Aorta (tissue), 5 donors: ENCODE results near the gene CALCR. TPM values are rescaled to one million over a fixed set of nuclear protein-coding genes. Genes with fewer than 3 reads are reported as not detected.
"Not testable (repeated sequence)": the region's sequence is repeated elsewhere in the genome, so short reads cannot be mapped to it uniquely, and the experiment has no call there.

Experiments
- ATAC-seq: fragments of 200-7000 bp; cut with Tn5 transposase; one replicate; pipeline ENCODE4 v1.9.1; 2022; ENCODE audit warnings: moderate library complexity; ENCODE audit not compliant: low FRiP score
- DNase-seq, 2 donors: peaks; one replicate each; pipeline ENCODE4 v3.0.0-alpha.2; 2020
- H3K27ac ChIP-seq, 2 donors: one replicate each; pipeline ENCODE4 v1.5.1; 2013; ENCODE audit warnings: low read length in 2 of 2, mild to moderate bottlenecking in 2 of 2, moderate library complexity in 2 of 2, control low read depth in 1 of 2, inconsistent platforms in 1 of 2, low read depth in 1 of 2
- H3K27me3 ChIP-seq, 2 donors: one replicate each; pipeline ENCODE4 v1.6.1; 2013; ENCODE audit warnings: control low read depth in 1 of 2, low read length in 1 of 2, mild to moderate bottlenecking in 1 of 2, moderate library complexity in 1 of 2; ENCODE audit not compliant: insufficient read depth in 2 of 2, control insufficient read depth in 1 of 2
- H3K36me3 ChIP-seq, 2 donors: one replicate each; pipeline ENCODE4 v1.6.1; 2013; ENCODE audit warnings: control low read depth in 1 of 2, low read length in 1 of 2, mild to moderate bottlenecking in 1 of 2; ENCODE audit not compliant: insufficient read depth in 2 of 2, control insufficient read depth in 1 of 2
- H3K4me1 ChIP-seq, 2 donors: one replicate each; pipeline ENCODE4 v1.6.1; 2013; ENCODE audit warnings: low read length in 2 of 2, control low read depth in 1 of 2, mild to moderate bottlenecking in 1 of 2, moderate library complexity in 1 of 2; ENCODE audit not compliant: insufficient read depth in 2 of 2, control insufficient read depth in 1 of 2
- H3K4me3 ChIP-seq, 2 donors: one replicate each; pipeline ENCODE4 v1.5.1; 2013; ENCODE audit warnings: low read length in 2 of 2, control low read depth in 1 of 2, mild to moderate bottlenecking in 1 of 2
- H3K9me3 ChIP-seq: one replicate; pipeline ENCODE4 v1.6.1; 2013; ENCODE audit warnings: mild to moderate bottlenecking, low read length; ENCODE audit not compliant: control insufficient read depth
- WGBS, 2 donors: extraction: QIAGEN DNeasy Blood & Tissue Kit; methylation state at CpG; one replicate each; pipeline ENCODE4 v1.1.7; 2013; 5-methylcytosine and 5-hydroxymethylcytosine counted together
- intact Hi-C, 2 donors: fragments of 100-400 bp; cut with DNase I; formaldehyde crosslinking; loops; one replicate each; pipeline versions ENCODE4 v1.14.2 to v1.15.0; 2022
- polyA plus RNA-seq, 2 donors: library from polyadenylated mRNA; stranded (reverse); fragments of 200-250 nt; gene quantifications; one replicate each; pipeline ENCODE4 v1.2.3, GENCODE V29; 2013
- total RNA-seq, 2 donors: library from RNA; stranded (reverse); fragmentation: NEBNext Ultra II Directional; extraction: Animal tissue kit (Norgen Biotek cat#: 25700); gene quantifications; one replicate each; pipeline ENCODE4 v1.2.1, GENCODE V29; 2021
- donor health status: healthy with polysubstance abuse.
- donor health status: Bipolar disorder and iron deficiency.
- donor health status: DM: no; HTN: no; CAD: no.
- donor health status: DM: no; HTN: no; CAD: no.
- donor health status: DM: yes; HTN: yes; CAD: no.

Gene CALCR
- total and polyA plus RNA-seq, 4 donors = 0.10 to 0.88 (median 0.27) TPM; not detected in 1

DNA sequence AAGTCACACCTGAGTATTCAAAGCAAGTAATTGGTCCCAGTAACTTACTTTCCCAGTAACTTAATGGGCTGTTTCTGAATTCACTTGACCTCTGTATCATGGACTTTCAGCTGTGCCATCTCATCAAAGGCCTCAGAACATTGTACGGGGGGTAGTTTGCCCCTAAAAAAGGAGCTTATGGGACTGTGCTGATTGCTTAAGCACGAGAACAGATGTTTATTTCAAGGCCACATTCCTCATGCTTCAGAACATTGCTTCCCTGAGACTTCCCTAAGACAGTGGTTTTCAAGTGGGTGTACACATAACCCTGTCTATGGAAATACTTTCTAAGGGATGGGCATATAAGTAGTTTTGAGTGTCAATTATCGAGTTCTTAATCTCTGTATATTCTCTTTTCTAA, 26.8 kb downstream of the CALCR start:
- H3K4me1 ChIP-seq = no peaks in the 10 kb centered on the region
- no peaks in the 10 kb centered on the region for H3K27me3 ChIP-seq
- no peaks in the 10 kb centered on the region for H3K9me3 ChIP-seq
- no peak for DNase-seq
- no peak for ATAC-seq
- WGBS, 2 donors = 59 to 73% methylated on average over 3 of the region's 3 CpGs
- H3K4me3 ChIP-seq = no peak overlapping the region
- no peak overlapping the region for H3K27ac ChIP-seq
- intact Hi-C loops = no loop called here
- H3K36me3 ChIP-seq = no peaks in the 10 kb centered on the region

DNA sequence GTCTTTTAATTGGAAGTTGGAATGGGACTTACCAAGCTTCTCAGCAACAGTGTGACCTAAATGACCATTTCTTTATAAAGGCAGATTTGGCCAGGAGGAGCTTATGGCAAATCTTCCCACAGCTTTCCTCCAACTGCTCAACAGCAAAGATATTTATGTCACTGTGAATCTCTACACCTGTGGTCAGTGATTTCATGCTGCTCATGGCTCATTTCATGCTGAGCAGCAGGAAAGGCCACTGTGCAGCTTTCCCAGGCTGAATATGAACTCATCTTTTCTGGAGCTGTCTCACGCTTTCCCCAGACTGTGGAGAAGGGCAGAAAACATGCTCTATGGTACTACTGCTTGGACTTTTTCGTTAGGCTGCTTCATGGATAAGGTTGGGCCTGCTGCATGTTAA, 29.8 kb downstream of the CALCR start:
- 45 to 50% methylated on average over 2 of the region's 2 CpGs for WGBS, 2 donors
- H3K27me3 ChIP-seq = no peaks in the 10 kb centered on the region
- H3K36me3 ChIP-seq = no peaks in the 10 kb centered on the region
- no peak overlapping the region for H3K4me3 ChIP-seq
- intact Hi-C loops = no loop called here
- H3K9me3 ChIP-seq = no peaks in the 10 kb centered on the region
- H3K4me1 ChIP-seq = no peaks in the 10 kb centered on the region
- no peak overlapping the region for H3K27ac ChIP-seq
- ATAC-seq (no peak), DNase-seq (no peak)

DNA sequence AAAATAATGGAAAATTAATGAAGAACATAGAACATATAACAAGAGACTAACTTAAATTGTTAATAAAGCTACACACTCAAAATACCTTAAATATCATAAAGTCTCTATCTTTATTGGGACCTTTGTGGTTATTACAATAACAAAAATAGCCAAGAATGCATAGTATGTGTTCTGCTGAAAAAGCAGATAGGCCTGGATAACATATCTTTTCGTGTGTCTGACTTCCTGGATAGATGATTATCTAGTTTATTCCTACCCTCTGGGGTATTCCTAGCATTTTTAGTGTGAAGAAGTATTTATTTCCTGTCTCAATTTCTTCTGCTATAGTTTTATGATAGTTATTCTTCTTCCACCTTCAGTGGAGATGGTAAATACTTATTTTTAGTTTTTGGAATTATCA, 36.5 kb downstream of the CALCR start:
- H3K9me3 ChIP-seq = no peaks in the 10 kb centered on the region
- no peaks in the 10 kb centered on the region for H3K4me1 ChIP-seq
- no peak overlapping the region for H3K27ac ChIP-seq
- ATAC-seq (no peak), DNase-seq (no peak)
- no peak overlapping the region for H3K4me3 ChIP-seq
- no peaks in the 10 kb centered on the region for H3K36me3 ChIP-seq
- H3K27me3 ChIP-seq = no peaks in the 10 kb centered on the region
- intact Hi-C loops = no loop called here
- WGBS, 2 donors = 15 to 29% methylated on average over 1 of the region's 1 CpG

DNA sequence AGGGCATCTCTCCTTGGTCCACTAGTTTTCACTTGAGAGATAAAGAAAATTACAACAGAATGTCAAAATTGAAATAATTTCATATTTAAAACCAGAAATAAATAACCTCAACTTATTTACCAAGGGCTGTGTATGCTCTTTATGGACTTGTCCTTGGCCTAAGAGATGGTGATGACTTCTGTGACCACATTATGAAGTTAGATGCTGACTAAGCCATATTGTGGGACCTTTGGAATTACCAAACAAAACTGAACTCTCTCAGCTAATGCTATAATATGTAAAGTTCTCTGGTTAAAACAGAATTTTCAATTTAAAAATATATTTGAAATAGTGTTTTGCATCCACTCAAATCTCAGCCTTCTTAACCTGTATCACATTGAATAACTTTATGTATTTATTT, 38.9 kb downstream of the CALCR start:
- no peak overlapping the region for H3K4me3 ChIP-seq
- H3K4me1 ChIP-seq = no peaks in the 10 kb centered on the region
- no peaks in the 10 kb centered on the region for H3K9me3 ChIP-seq
- H3K27ac ChIP-seq = no peak overlapping the region
- intact Hi-C loops = no loop called here
- no peaks in the 10 kb centered on the region for H3K36me3 ChIP-seq
- no peak for DNase-seq
- ATAC-seq = no peak
- no peaks in the 10 kb centered on the region for H3K27me3 ChIP-seq

DNA sequence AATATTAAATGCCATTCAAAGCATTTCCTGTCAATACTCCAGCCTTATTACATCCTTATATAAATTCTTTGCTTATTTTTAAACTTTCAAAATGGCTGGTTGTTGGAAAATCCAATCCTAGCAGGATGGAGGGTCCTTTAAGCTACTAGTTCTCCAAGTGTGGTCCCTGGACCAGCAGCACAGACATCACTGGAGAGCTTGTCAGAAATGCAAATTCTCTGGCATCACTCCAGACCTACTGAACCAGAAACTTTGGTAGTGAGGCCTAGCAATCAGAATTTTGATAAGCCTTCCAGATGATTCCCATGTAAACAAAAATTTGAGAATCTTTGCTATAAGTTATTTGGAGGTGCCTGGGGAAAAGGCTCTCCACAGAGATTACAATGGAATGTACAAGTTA, 43.8 kb downstream of the CALCR start:
- H3K9me3 ChIP-seq = no peaks in the 10 kb centered on the region
- intact Hi-C loops = no loop called here
- H3K27me3 ChIP-seq = no peaks in the 10 kb centered on the region
- H3K27ac ChIP-seq = no peak overlapping the region
- DNase-seq = no peak
- H3K4me3 ChIP-seq = no peak overlapping the region
- no peaks in the 10 kb centered on the region for H3K4me1 ChIP-seq
- no peak for ATAC-seq
- no peaks in the 10 kb centered on the region for H3K36me3 ChIP-seq

DNA sequence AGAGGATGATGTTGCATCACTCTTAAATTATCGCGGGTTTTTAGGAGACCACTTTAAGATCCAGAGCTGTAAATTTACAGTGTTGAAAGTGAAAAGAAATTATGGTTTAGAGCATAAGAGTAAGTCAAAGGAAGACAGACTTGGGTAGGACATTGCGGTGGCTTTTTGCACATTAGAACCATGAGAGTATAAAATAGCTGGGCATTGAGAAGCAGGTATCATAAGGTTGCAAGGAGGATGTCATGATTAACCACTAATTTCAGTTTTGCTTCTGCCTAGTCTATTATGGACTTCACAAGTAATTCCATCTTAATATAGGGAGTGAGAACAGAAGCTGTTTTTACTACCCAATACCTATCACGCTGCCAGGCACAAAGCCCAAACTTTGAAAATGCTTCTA, 57.7 kb downstream of the CALCR start:
- 88% methylated on average over 4 of the region's 4 CpGs for WGBS, 2 donors
- ATAC-seq (no peak), DNase-seq (no peak)
- Histone ChIP-seq H3K27ac (no peak overlapping the region), H3K36me3 (no peaks in the 10 kb centered on the region), H3K4me3 (no peak overlapping the region), H3K4me1 (no peaks in the 10 kb centered on the region), H3K9me3 (no peaks in the 10 kb centered on the region), H3K27me3 (no peaks in the 10 kb centered on the region)
- intact Hi-C loops = no loop called here

DNA sequence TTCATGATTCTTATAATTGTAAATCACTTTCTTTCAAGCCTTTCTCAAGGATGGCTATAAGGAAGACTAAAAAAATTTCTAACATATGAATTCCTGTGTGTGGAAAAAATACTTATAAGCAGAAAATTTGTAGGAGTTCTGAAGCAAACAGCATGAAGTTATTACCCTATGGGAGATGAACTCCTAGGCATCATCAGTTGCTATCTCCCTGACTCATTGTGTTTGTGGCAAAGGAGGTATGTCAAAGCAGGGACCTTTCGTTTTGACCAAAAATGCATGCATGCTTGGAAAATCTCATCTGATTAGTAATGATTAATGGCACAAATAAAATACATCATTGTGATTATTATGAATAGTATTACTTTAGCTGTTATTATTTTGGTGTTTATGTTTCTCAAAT, 59.4 kb downstream of the CALCR start:
- Histone ChIP-seq H3K4me3 (no peak overlapping the region), H3K27me3 (no peaks in the 10 kb centered on the region), H3K27ac (no peak overlapping the region), H3K9me3 (no peaks in the 10 kb centered on the region), H3K4me1 (no peaks in the 10 kb centered on the region), H3K36me3 (no peaks in the 10 kb centered on the region)
- WGBS, 2 donors = 41 to 47% methylated on average over 1 of the region's 1 CpG
- ATAC-seq (no peak), DNase-seq (no peak)
- intact Hi-C loops = no loop called here

DNA sequence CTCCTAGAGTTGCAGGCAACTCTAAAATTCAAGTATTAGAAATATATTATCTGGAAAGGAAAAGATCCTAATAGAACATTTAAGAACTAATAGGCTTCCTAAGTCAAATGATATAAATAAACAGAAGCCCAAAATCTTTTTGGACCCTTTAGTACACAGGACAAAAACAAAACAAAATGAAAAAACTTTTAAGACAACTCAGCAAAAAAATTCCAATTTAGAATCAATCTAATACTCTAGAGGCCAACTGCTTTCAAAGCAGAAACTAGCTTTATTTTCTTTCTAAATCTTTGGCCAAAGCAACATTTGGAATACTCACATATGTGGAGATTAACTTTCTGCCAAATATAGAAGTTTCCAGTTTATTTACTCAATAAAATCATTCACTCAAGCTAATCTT, 65.2 kb downstream of the CALCR start:
- no peak overlapping the region for H3K27ac ChIP-seq
- ATAC-seq (no peak), DNase-seq (no peak)
- H3K9me3 ChIP-seq = no peaks in the 10 kb centered on the region
- no peaks in the 10 kb centered on the region for H3K36me3 ChIP-seq
- no peaks in the 10 kb centered on the region for H3K27me3 ChIP-seq
- H3K4me3 ChIP-seq = no peak overlapping the region
- no peaks in the 10 kb centered on the region for H3K4me1 ChIP-seq
- intact Hi-C loops = no loop called here

DNA sequence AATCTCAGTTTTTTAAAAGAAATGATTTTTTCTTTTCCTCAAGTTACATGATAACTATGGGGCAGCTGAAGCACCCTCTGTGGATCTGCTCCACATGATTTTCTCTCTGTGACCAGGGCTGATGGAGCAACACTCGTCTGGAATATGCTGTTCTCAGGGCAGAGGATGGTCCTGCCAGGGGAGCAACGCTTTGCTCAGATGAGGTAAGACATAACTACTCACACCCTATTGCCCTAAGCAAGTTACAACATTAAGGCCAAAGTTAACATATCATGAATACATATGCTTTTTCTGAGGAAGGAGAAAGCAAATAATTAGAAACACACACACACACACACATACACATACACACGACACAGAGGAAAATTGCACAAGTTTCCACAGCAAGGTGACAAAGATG, 71.4 kb downstream of the CALCR start:
- ATAC-seq = no peak
- intact Hi-C loops = no loop called here
- Histone ChIP-seq H3K36me3 (no peaks in the 10 kb centered on the region), H3K27me3 (no peaks in the 10 kb centered on the region), H3K4me1 (no peaks in the 10 kb centered on the region), H3K4me3 (no peak overlapping the region), H3K9me3 (no peaks in the 10 kb centered on the region), H3K27ac (no peak overlapping the region)
- 65 to 66% methylated on average over 3 of the region's 3 CpGs for WGBS, 2 donors
- DNase-seq = no peak

DNA sequence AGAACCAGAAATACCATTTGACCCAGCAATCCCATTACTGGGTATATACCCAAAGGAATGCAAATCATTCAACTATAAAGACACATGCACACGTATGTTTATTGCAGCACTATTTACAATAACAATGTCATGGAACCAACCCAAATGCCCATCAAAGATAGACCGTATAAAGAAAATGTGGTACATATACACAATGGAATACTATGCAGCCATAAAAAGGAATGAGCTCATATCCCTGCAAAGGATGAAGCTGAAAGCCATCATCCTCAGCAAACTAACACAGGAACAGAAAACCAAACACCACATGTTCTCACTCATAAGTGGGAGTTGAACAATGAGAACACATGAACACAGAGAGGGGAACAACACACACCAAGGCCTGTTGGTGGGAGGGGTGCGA, 82.7 kb downstream of the CALCR start:
- DNase-seq, H3K4me1 ChIP-seq, H3K36me3 ChIP-seq, intact Hi-C loops, ATAC-seq, H3K27me3 ChIP-seq, H3K27ac ChIP-seq, H3K4me3 ChIP-seq, H3K9me3 ChIP-seq: not testable (repeated sequence)
- 89 to 90% methylated on average over 3 of the region's 3 CpGs for WGBS, 2 donors
